Neural progenitor cell (in vitro differentiated cells): ENCODE measurements around the gene MEGF9. TPM values are rescaled to one million over a fixed set of nuclear protein-coding genes. Genes with fewer than 3 reads are reported as not detected.

Experiments
- DNase-seq: peaks from one replicate; pipeline ENCODE4 v3.0.0-alpha.2; 2016; ENCODE audit warnings: low spot score
- H2AFZ ChIP-seq: fragments of 200-600 bp; sonication (generic); replicated peaks from 2 replicates; pipeline ENCODE4 v1.6.1; 2016; ENCODE audit warnings: antibody characterized with exemption
- H3F3A ChIP-seq: fragments of 200-600 bp; sonication (generic); 2 replicates; pipeline ENCODE4 v1.6.1; 2016; ENCODE audit warnings: antibody characterized with exemption, low read depth
- H3K27ac ChIP-seq: fragments of 200-600 bp; sonication (generic); 2 replicates; pipeline ENCODE4 v1.5.1; 2016; ENCODE audit warnings: mild to moderate bottlenecking
- H3K27me3 ChIP-seq: fragments of 200-600 bp; sonication (generic); 2 replicates; pipeline ENCODE4 v1.6.1; 2016; ENCODE audit warnings: mild to moderate bottlenecking, moderate library complexity
- H3K36me3 ChIP-seq: fragments of 200-600 bp; sonication (generic); 2 replicates; pipeline ENCODE4 v1.5.1; 2016
- H3K4me1 ChIP-seq: fragments of 200-600 bp; sonication (generic); 2 replicates; pipeline ENCODE4 v1.6.1; 2016; ENCODE audit warnings: mixed run types
- H3K4me2 ChIP-seq: fragments of 200-600 bp; sonication (generic); 2 replicates; pipeline ENCODE4 v1.6.1; 2016
- H3K4me3 ChIP-seq: fragments of 200-600 bp; sonication (generic); 2 replicates; pipeline ENCODE4 v1.5.1; 2016
- H3K79me2 ChIP-seq: fragments of 200-600 bp; sonication (generic); 2 replicates; pipeline ENCODE4 v1.6.1; 2016; ENCODE audit warnings: low read depth
- H3K9ac ChIP-seq: fragments of 200-600 bp; sonication (generic); 2 replicates; pipeline ENCODE4 v1.6.1; 2016
- H3K9me3 ChIP-seq: fragments of 200-600 bp; sonication (generic); 2 replicates; pipeline ENCODE4 v1.5.1; 2016; ENCODE audit warnings: low read depth
- H4K20me1 ChIP-seq: fragments of 200-600 bp; sonication (generic); 2 replicates; pipeline ENCODE4 v1.6.1; 2016; ENCODE audit warnings: low read depth
- H3K27ac Mint-ChIP-seq: 3 replicates; pipeline ENCODE4 v1.8.0; 2021; ENCODE audit warnings: mixed read lengths
- H3K27me3 Mint-ChIP-seq: 2 replicates; pipeline ENCODE4 v1.8.0; 2022; ENCODE audit warnings: low read depth, mild to moderate bottlenecking, inconsistent platforms, moderate library complexity, mixed read lengths; ENCODE audit not compliant: insufficient read depth
- H3K36me3 Mint-ChIP-seq: 3 replicates; pipeline ENCODE4 v1.8.0; 2021; ENCODE audit warnings: mixed read lengths
- H3K4me1 Mint-ChIP-seq: 3 replicates; pipeline ENCODE4 v1.8.0; 2021; ENCODE audit warnings: mixed read lengths
- H3K4me3 Mint-ChIP-seq: 3 replicates; pipeline ENCODE4 v1.8.0; 2021; ENCODE audit warnings: mild to moderate bottlenecking, moderate library complexity, mixed read lengths
- H3K9me3 Mint-ChIP-seq: 3 replicates; pipeline ENCODE4 v1.8.0; 2020; ENCODE audit warnings: mixed read lengths
- EZH2 ChIP-seq: fragments of 200-600 bp; sonication (generic); IDR thresholded peaks from 2 replicates; pipeline ENCODE4 v1.6.1; 2017; ENCODE audit warnings: antibody characterized with exemption, mild to moderate bottlenecking, moderate library complexity
- EZH2phosphoT487 ChIP-seq: fragments of 200-600 bp; sonication (generic); IDR thresholded peaks from 2 replicates; pipeline ENCODE4 v1.6.1; 2017; ENCODE audit warnings: antibody characterized with exemption
- total RNA-seq: library from RNA; depleted of rRNA; stranded (reverse); fragments of >200 nt; gene quantifications from 2 replicates; pipeline ENCODE4 v1.2.3, GENCODE V29; 2015; ENCODE audit warnings: low replicate concordance
- TF ChIP-seq, protein P1 (sequence below): fragments of 200-600 bp; sonication (generic); IDR thresholded peaks from 2 replicates; pipeline ENCODE4 v1.5.1; 2017; ENCODE audit warnings: antibody characterized with exemption, mild to moderate bottlenecking

MEGF9 gene
- total RNA-seq, 1 donor from 2014 or later, result 6.2 TPM

DNA sequence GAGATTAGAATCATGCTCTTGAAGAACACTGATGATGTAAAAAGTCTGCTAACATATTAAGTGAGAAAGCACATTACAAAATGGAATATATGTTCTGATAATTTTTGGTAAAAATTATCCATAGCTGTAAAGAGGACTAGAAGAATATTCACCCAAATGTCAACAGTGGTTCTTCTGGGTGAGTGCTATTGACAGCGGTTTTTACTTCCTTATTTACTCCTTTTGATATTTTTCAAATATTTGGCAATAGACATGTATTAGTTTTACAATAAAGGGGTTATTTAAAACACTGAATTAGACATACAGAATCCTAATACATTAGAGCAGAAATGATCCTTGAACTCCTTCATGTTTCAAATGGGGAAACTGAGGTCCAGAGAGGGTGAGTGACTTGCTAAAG is 26.9 kb upstream of the MEGF9 start:
- Histone ChIP-seq H4K20me1 (no peaks in the 10 kb centered on the region), H3K27me3 (no peaks in the 10 kb centered on the region), H3K9me3 (no peaks in the 10 kb centered on the region), H3K79me2 (no peaks in the 10 kb centered on the region), H3K27ac (no peak overlapping the region), H3F3A (no peaks in the 10 kb centered on the region), H3K36me3 (no peaks in the 10 kb centered on the region), H3K9ac (no peak overlapping the region), H2AFZ (no peak overlapping the region), H3K4me3 (no peak overlapping the region), H3K4me2 (no peak overlapping the region), H3K4me1 (no peaks in the 10 kb centered on the region)
- TF ChIP-seq EZH2 (no peak), EZH2phosphoT487 (no peak)
- TF ChIP-seq, protein P1, sequence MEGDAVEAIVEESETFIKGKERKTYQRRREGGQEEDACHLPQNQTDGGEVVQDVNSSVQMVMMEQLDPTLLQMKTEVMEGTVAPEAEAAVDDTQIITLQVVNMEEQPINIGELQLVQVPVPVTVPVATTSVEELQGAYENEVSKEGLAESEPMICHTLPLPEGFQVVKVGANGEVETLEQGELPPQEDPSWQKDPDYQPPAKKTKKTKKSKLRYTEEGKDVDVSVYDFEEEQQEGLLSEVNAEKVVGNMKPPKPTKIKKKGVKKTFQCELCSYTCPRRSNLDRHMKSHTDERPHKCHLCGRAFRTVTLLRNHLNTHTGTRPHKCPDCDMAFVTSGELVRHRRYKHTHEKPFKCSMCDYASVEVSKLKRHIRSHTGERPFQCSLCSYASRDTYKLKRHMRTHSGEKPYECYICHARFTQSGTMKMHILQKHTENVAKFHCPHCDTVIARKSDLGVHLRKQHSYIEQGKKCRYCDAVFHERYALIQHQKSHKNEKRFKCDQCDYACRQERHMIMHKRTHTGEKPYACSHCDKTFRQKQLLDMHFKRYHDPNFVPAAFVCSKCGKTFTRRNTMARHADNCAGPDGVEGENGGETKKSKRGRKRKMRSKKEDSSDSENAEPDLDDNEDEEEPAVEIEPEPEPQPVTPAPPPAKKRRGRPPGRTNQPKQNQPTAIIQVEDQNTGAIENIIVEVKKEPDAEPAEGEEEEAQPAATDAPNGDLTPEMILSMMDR, result no peak
- Mint-ChIP-seq H3K4me1 (no peaks in the 10 kb centered on the region), H3K36me3 (no peaks in the 10 kb centered on the region), H3K27me3 (no peaks in the 10 kb centered on the region), H3K9me3 (peaks cover 6% of the 10 kb centered on the region), H3K4me3 (no peak overlapping the region), H3K27ac (no peak overlapping the region)
- no peak for DNase-seq

DNA sequence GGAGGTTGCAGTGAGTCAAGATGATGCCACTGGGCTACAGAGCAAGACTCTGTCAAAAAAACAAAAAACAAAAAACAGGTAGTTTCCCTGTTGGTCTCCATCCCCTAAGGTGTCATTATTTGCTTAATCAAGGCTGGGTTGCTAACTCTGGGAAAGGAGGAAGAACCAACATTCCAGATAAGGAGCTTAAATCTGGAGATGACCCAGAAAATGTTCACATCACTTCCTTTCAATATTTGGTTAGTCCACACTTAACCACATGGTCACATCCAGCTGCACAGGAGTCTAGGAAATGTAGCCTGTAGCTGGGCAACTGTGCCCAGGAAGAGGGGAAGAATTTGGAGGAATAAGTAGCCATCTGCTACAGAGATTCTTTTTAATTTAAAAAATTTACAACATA is 25.9 kb upstream of the MEGF9 start:
- Histone ChIP-seq H3K9ac (no peak overlapping the region), H3K4me1 (no peaks in the 10 kb centered on the region), H3K27me3 (no peaks in the 10 kb centered on the region), H3F3A (no peaks in the 10 kb centered on the region), H3K4me3 (no peak overlapping the region), H3K4me2 (no peak overlapping the region), H2AFZ (no peak overlapping the region), H3K79me2 (no peaks in the 10 kb centered on the region), H3K36me3 (no peaks in the 10 kb centered on the region), H4K20me1 (no peaks in the 10 kb centered on the region), H3K27ac (no peak overlapping the region), H3K9me3 (no peaks in the 10 kb centered on the region)
- Mint-ChIP-seq H3K4me1 (no peaks in the 10 kb centered on the region), H3K27ac (no peak overlapping the region), H3K4me3 (no peak overlapping the region), H3K27me3 (no peaks in the 10 kb centered on the region), H3K36me3 (no peaks in the 10 kb centered on the region), H3K9me3 (peaks cover under 1% of the 10 kb centered on the region)
- no peak for DNase-seq
- TF ChIP-seq EZH2phosphoT487 (no peak), EZH2 (no peak)
- TF ChIP-seq, protein P1, result no peak

DNA sequence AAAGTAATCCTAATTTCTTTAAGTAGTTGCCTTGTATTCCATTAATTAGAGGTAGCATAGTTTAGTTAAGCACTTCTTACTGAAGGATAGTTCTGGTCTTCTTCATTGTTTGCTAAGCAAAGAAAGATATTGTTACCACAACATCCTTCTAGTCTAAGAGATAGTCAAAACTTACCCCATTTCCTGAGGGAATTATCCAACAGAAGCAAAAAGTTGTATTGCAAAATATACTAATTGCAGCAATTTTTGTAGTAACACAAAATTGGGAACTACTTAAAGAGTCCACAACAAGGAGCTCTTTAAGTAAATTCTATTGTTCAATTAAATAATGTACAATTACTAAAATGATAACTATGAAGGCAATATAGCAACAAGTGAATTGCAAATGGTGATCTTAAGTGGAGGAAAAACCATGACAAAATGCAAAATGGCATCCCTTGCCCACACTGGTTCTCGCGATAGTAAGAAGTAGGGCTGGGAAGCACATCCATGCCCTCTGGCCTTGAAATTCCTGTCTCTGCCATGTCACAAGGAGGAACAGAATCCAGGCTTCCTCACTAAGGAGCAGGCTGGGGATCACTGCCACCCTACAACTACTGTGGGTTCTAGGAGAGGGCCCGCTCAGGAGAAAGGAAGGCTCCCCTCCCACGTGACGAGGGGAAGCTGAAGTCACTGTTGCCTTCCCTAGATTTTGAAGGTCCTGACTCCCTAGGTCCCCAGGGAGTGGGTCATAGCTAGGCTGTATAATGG is 23.3 kb upstream of the MEGF9 start:
- no peak overlapping the region for H3K27ac Mint-ChIP-seq
- no peaks in the 10 kb centered on the region for H3K36me3 ChIP-seq
- no peaks in the 10 kb centered on the region for H3K79me2 ChIP-seq
- no peaks in the 10 kb centered on the region for H3K27me3 ChIP-seq
- no peaks in the 10 kb centered on the region for H3K9me3 ChIP-seq
- no peak overlapping the region for H3K9ac ChIP-seq
- DNase-seq, result no peak
- H3K4me1 ChIP-seq, result no peaks in the 10 kb centered on the region
- TF ChIP-seq EZH2phosphoT487 (no peak), EZH2 (no peak)
- TF ChIP-seq, protein P1, result no peak
- no peak overlapping the region for H3K27ac ChIP-seq
- H4K20me1 ChIP-seq, result no peaks in the 10 kb centered on the region
- no peaks in the 10 kb centered on the region for H3K9me3 Mint-ChIP-seq
- no peaks in the 10 kb centered on the region for H3K4me1 Mint-ChIP-seq
- H3K4me3 Mint-ChIP-seq, result no peak overlapping the region
- no peak overlapping the region for H3K4me2 ChIP-seq
- H3K27me3 Mint-ChIP-seq, result no peaks in the 10 kb centered on the region
- H3F3A ChIP-seq, result no peaks in the 10 kb centered on the region
- H3K36me3 Mint-ChIP-seq, result no peaks in the 10 kb centered on the region
- H2AFZ ChIP-seq, result no peak overlapping the region
- H3K4me3 ChIP-seq, result no peak overlapping the region
